ENCODE measurements around the gene THBS1.

THBS1 gene

GRCh38 chr15:39631357-39631756 is 50.5 kb downstream of the THBS1 start:
- DNase-seq (ENCODE audit: low read depth in 2 of 2): no peak

DNA sequence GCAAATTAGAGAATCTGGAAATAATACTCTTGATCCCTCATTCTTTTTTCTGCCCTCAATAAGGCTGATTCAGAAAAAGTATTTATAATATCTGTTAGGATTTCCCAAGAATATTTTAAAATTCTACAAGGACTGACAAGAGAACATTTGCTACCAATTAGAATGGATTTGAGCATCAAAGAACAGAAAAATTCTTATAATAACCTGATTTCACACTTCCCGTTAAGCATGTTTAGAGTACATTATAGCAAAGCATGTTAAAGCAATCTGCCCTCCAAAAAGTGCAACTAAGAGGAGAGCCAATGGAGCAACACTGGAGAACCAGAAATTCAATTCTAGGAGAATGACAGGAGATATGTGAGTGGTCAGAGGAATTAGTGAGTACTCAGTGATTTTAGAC is 57.2 kb downstream of the THBS1 start:
- no peak for DNase-seq (ENCODE audit: low read depth in 2 of 2)

GRCh38 chr15:39639037-39639436 is 58.2 kb downstream of the THBS1 start:
- no peak for DNase-seq (ENCODE audit: low read depth in 2 of 2)

- no peak for DNase-seq (ENCODE audit: low read depth in 2 of 2)
Observed at GRCh38 chr15:39640665-39641064, 59.8 kb downstream of the THBS1 start.

GRCh38 chr15:39641191-39641889 is 60.5 kb downstream of the THBS1 start:
- no peak for DNase-seq (ENCODE audit: low read depth in 2 of 2)

DNA sequence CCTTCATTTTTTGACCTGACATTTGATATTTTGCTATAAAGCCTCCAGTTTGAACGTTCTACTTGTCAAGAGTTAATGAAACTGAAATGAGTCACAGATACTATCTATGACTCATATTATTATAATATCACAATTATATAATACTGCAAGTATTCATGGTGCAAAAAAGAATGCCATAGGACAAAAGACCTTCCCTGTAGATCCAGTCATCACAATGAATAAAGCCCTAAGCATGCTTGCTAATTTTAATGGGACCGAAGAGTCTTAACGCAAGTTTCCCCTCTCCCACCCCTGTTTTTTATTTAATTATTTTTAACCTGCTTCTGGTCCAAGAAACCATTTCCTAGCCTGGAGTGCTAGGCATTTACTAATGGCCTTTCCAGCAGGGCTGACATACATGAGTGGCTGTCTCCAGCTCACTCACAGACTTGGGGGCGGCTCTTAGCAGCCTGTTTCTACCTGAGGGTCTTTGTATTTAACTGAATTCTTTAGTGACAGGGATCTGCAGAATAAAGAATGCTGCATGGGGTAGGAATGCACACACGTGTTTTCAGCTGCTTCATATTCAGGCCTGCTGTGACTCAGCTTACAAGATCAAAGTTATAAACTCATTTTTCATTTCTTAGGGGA is 61.2 kb downstream of the THBS1 start:
- no peak for DNase-seq (ENCODE audit: low read depth in 2 of 2)

- DNase-seq (ENCODE audit: low read depth in 2 of 2): no peak
Observed at GRCh38 chr15:39643727-39644126, 62.8 kb downstream of the THBS1 start.

DNA sequence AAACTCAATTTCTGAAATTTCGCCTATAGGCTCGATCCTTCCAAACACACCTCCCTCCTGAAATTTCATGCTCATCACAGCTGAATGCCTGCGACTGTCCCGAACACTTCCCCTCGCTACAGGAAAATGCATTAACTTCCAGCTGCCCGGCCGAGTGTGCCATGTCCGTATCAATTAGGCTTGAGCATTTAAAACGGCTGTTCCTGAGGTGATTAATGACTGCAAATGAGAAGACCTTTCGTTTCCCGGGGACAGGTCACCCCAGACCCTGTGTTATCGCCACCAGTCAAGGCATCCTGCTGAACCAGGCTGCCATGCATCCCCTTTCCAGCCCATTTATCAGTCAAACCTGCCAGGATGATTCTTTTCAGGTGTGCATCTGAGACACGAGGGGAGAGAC is 63.3 kb downstream of the THBS1 start:
- no peak for DNase-seq (ENCODE audit: low read depth in 2 of 2)

DNA sequence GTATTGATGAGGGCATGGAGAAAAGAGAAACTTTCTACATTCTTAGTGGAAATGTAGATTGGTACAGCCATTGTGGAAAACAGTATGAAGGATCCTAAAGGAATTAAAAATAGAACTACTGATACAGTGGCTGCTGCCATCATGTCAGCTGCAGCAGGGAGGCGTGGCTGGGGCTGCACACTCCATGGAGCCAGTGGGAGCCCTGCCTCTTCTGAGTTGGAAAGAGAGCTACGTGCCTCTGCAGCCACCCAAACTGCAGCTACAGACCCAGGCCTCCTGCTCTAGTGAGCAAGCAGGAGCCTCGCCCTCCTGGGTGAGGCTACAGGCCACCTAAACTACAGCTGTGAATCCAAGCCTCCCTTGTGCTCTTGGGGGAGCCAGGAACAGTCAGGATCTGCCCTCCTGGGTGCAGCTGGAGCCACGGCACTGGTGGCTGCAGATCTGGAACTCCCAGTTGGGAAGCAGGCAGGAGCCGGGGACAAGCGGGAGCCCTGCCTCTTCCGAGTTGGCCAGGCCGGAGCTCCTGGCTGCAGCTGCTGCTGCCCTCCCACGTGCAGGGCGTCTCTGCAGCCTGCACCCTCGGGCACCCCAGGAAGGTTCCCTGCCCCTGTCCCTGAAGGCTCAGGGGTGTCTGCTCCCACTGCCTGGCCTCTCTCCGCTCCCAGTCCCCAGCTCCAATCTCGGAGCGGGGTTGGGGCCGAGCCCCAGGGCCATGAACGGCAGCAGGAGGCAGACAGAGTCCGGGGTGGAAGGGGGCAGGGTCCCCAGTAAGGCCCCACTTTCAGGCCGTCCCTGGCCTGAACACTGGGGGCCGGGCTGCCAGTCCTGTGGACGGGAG is 64.5 kb downstream of the THBS1 start:
- no peak for DNase-seq (ENCODE audit: low read depth in 2 of 2)

DNA sequence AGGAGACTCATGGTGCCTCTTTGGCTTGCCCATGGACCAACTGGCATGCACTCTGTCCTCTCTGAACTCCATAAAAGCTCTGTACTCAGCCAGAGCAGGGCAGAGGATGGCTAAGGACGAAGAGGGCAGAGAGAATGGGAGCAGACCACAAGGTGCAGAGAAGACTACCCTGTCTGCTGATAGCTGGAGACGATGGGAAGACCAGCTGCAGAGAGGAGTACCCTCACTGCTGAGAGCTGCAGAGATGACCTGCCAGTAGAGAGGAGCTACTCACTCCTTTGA is 65.0 kb downstream of the THBS1 start:
- DNase-seq (ENCODE audit: low read depth in 2 of 2): no peak

DNA sequence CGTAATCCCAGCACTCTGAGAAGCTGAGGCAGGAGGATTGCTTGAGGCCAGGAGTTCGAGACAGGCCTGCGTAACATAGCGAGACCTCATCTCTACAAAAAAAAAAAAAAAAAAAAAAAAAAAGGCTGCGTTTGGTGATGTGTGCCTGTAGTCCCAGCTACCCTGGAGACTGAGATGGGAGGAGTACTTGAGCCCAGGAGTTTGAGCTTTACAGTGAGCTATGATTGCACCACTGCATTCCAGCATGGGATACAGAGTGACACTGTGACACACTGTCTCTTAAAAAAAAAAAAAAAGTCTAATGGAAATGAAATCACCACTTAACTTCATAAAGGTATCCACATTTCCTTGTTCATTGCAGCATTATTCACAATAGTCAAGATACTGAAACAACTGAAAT is 65.5 kb downstream of the THBS1 start:
- DNase-seq (ENCODE audit: low read depth in 2 of 2): no peak

Measured in stimulated activated CD8-positive, alpha-beta memory T cell treated with anti-CD3 and anti-CD28 coated beads, Interleukin-2, amount 100 ng/mL, for 48 hours (primary cell).